Measurements from ENCODE around the gene GABBR2. TPM values are rescaled to one million over a fixed set of nuclear protein-coding genes. Genes with fewer than 3 reads are reported as not detected.

GABBR2 gene
- total and polyA plus RNA-seq, 8 donors, result 0.41 to 2.3 (median 0.79) TPM

GRCh38 chr9:98600631-98601030 lies 108.1 kb downstream of the GABBR2 start:
- ATAC-seq (no peak), DNase-seq (no peak)
- H3K27me3 ChIP-seq, result no peaks in the 10 kb centered on the region
- H3K36me3 ChIP-seq, result no peaks in the 10 kb centered on the region
- no peak for TF ChIP-seq CTCF (IDR thresholded peaks at IDR 0.05)
- H3K9me3 ChIP-seq, result no peaks in the 10 kb centered on the region
- intact Hi-C loops (cut with DNase I), result no loop called here
- no peak overlapping the region for H3K4me3 ChIP-seq
- H3K27ac ChIP-seq, result no peak overlapping the region
- H3K4me1 ChIP-seq, result no peaks in the 10 kb centered on the region

GRCh38 chr9:98599566-98600216 lies 109.0 kb downstream of the GABBR2 start:
- TF ChIP-seq CTCF (IDR thresholded peaks at IDR 0.05), result no peak
- Histone ChIP-seq H3K4me1 (no peaks in the 10 kb centered on the region), H3K27me3 (no peaks in the 10 kb centered on the region), H3K9me3 (no peaks in the 10 kb centered on the region), H3K4me3 (no peak overlapping the region), H3K27ac (no peak overlapping the region), H3K36me3 (no peaks in the 10 kb centered on the region)
- intact Hi-C loops (cut with DNase I), result no loop called here
- ATAC-seq (no peak), DNase-seq (no peak)

- no peak overlapping the region for H3K27ac ChIP-seq
- DNase-seq (no peak), ATAC-seq (no peak)
- intact Hi-C loops (cut with DNase I), result no loop called here
- H3K36me3 ChIP-seq, result no peaks in the 10 kb centered on the region
- H3K9me3 ChIP-seq, result no peaks in the 10 kb centered on the region
- no peak overlapping the region for H3K4me3 ChIP-seq
- TF ChIP-seq CTCF (IDR thresholded peaks at IDR 0.05), result no peak
- no peaks in the 10 kb centered on the region for H3K4me1 ChIP-seq
- H3K27me3 ChIP-seq, result no peaks in the 10 kb centered on the region
Observed at GRCh38 chr9:98598861-98599260, 109.9 kb downstream of the GABBR2 start.

- no peak overlapping the region for H3K4me3 ChIP-seq
- DNase-seq, result no peak
- no peak overlapping the region for H3K27ac ChIP-seq
- TF ChIP-seq CTCF (IDR thresholded peaks at IDR 0.05), result no peak
- H3K9me3 ChIP-seq, result no peaks in the 10 kb centered on the region
- no peaks in the 10 kb centered on the region for H3K4me1 ChIP-seq
- intact Hi-C loops (cut with DNase I), result no loop called here
- no peaks in the 10 kb centered on the region for H3K27me3 ChIP-seq
- no peaks in the 10 kb centered on the region for H3K36me3 ChIP-seq
- ATAC-seq, result no peak
Observed at GRCh38 chr9:98597236-98597771, 111.4 kb downstream of the GABBR2 start.

GRCh38 chr9:98596486-98596885 lies 112.2 kb downstream of the GABBR2 start:
- H3K36me3 ChIP-seq, result no peaks in the 10 kb centered on the region
- no peak for DNase-seq
- H3K27me3 ChIP-seq, result no peaks in the 10 kb centered on the region
- no peak for TF ChIP-seq CTCF (IDR thresholded peaks at IDR 0.05)
- H3K4me3 ChIP-seq, result no peak overlapping the region
- no peak overlapping the region for H3K27ac ChIP-seq
- no peak for ATAC-seq
- no peaks in the 10 kb centered on the region for H3K9me3 ChIP-seq
- H3K4me1 ChIP-seq, result no peaks in the 10 kb centered on the region
- intact Hi-C loops (cut with DNase I), result no loop called here

Data from left lung (tissue), 10 donors.